GM21381 (cell line): ENCODE data around the gene SBK2.

Experiments used
- ATAC-seq: cut with Tn5 transposase; IDR thresholded peaks from one replicate; pipeline ENCODE4 v1.9.1; 2021; ENCODE audit warnings: mild to moderate bottlenecking, moderate library complexity; ENCODE audit not compliant: unreplicated experiment

Gene SBK2

DNA sequence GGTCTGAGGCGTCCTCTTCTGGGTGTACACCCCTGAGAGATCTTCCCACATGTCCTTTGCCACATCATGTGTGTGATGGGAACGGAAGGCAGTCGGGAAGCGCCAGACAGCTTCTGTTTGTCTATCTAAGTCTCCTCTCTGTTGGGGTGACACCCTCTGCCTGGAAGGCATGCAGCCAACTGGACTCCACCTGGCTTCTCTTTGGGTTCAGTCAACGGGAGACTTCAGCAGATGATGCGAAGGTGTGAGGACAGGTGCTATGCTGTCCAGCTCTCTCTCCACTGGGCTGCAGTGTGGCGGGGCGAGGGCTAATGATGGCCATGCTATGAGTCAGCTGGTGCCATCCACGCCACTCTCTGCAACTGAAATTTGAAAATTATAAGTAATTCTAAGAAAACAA is 22.8 kb upstream of the SBK2 start:
- ATAC-seq, result no peak

DNA sequence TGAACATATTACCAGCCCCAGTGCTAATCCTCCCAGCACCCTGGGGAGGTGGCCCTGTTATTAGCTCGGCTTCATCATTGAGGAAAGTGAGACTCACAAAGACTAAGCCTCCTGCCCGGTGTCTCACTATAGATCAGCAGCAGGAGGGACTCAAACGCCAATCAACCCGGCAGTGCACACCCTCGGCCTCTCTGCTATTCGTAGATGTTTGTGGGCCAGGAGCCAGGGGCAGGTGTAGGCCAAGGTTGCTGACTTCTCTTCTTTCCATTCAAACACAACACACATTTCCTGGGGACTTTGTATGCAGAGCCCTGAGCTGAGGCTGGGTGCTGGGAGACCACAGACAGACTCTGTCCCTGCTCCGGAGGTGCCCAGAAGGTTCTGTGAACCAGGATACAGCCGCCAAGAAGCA is 17.8 kb upstream of the SBK2 start:
- ATAC-seq, result no peak

- no peak for ATAC-seq
Observed at GRCh38 chr19:55554302-55554701, 17.4 kb upstream of the SBK2 start.

GRCh38 chr19:55553217-55554182 is 16.6 kb upstream of the SBK2 start:
- ATAC-seq, result no peak

DNA sequence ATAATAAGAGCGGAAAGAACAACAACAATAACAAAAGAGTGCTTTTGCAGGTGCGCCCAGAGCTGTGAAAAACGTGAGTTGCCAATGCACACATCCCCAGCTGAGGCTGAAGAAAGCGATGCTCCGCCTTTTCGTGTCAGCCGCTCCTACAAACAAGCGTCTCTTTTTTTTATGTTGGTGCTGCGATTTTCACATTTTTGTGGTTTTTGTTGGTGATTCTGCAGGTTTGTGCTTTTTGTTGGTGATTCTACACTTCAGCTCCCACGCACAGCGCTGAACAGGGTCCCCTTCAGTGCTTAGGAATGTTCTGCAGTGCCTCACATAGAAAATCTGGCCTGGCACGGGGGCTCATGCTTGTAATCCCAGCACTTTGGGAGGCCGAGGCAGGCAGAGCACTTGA is 15.7 kb upstream of the SBK2 start:
- no peak for ATAC-seq

DNA sequence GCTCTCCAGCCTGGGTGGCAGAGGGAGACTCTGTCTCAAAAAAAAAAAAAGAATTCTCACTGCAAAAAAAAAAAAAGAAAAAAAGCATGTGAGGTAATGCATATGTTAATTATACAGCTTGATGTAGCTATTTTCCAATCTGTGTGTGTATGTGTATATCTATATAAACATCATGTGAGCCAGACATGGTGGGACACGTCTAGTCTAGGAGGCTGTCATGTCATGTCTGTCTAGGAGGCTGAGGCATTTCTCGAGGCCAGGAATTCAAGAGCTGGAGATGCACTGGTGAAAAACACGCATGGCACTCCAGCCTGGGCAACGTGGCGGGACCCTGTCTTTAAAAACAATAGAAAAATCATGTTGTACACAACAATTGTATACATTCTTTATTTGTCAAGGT is 15.3 kb upstream of the SBK2 start:
- ATAC-seq, result no peak

- no peak for ATAC-seq
Observed at GRCh38 chr19:55550321-55550650, 13.4 kb upstream of the SBK2 start.

GRCh38 chr19:55549500-55550320 is 12.8 kb upstream of the SBK2 start:
- ATAC-seq, result no peak

- no peak for ATAC-seq
Observed at GRCh38 chr19:55546822-55547614, 10.1 kb upstream of the SBK2 start.

DNA sequence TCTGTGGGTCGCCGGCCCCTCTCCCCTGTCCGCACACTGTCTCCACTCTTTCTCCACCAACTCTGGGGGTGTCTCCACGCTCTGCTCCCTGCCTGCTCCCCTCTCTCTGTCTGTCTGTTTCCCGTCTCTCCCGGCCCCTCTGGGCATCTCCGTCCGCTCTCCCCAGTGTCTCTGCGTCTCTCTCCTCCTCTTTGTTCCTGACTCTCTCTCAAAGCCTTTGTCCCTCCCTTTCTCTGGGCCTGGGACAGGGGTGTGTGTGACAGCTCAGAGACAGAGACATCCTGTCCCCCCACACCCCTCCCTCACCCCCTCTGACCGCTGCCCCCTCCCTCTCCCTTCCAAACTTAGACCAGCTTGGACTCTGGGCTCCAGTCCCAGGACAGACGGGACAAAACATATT is 9.1 kb upstream of the SBK2 start:
- ATAC-seq, result no peak

- no peak for ATAC-seq
Observed at GRCh38 chr19:55545443-55545842, 8.5 kb upstream of the SBK2 start, which contains the start of gene SBK3. SBK3 (minus strand) TSS chr19:55545543; CDS start chr19:55545543, 0 bp downstream.

DNA sequence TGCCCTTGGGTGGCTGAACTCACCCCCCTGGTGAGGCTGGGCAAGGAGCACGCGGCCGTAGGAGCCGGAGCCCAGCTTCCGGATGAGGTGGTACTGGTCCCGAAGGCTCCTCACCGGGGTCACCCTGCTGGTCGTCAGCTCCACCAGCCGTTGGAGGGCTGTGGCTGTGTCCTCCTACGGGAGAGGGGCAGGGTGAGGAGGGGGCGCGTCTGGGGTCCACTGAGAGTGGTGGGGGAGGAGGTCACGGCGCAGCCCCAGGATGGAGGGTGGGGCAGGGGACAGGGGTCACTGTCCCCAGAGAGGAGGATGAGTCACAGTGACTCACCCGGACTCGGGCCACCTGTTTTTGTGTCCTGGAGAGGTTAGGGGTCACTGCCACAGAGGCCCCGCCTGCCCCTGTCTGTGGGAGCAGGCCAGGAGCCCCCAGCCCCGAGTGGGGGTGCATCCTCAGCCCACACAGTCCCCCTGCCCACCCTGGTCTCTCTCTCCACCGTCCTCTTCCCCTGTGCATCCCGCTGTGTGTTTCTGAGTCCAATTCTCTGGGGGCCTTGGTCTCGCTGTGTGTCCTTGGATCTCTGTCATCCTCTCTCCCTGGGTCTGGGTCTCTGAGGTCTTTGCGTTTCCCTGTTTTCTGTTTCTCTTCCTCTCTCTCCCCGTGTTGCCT is 8.0 kb upstream of the SBK2 start:
- ATAC-seq, result no peak

- no peak for ATAC-seq
Observed at GRCh38 chr19:55544014-55544413, 7.1 kb upstream of the SBK2 start.

GRCh38 chr19:55543567-55543966 is 6.6 kb upstream of the SBK2 start:
- no peak for ATAC-seq

GRCh38 chr19:55542292-55542855 is 5.4 kb upstream of the SBK2 start:
- no peak for ATAC-seq

DNA sequence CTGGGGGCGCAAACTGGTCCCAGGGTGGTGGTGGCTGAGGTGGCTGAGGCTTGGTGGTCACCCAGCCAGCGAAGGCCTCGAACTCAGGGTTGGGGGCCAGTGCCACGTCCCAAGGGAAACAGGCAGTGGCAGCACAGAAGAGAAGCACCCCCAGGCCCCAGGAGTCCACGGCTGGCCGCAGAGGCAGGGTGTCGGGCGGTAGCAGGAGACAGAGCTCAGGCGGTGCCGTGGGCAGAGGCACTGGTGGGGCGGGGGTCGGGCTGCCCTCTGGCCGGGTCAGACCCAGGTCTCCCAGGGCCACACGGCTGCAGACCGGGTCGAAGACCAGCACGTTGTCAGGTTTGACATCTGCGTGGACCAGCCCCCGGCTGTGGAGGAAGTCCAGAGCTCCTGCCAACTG is 4.2 kb upstream of the SBK2 start:
- ATAC-seq, result no peak

- no peak for ATAC-seq
Observed at GRCh38 chr19:55540619-55541018, 3.7 kb upstream of the SBK2 start.

GRCh38 chr19:55539090-55539984 is 2.4 kb upstream of the SBK2 start:
- no peak for ATAC-seq

GRCh38 chr19:55538132-55538531 is 1.2 kb upstream of the SBK2 start:
- no peak for ATAC-seq
